HepG2 (cell line): ENCODE results near the gene BUD23.

Experiments used
- CTCF ChIP-seq: sonication (generic); formaldehyde crosslinking; IDR thresholded peaks from 2 replicates; pipeline ENCODE4 v1.5.0; 2020; ENCODE audit warnings: mild to moderate bottlenecking, missing genetic modification reagents, moderate library complexity
- EP300 ChIP-seq, 3 experiments: sonication (generic) in 1 of 3; formaldehyde crosslinking in 1 of 3; IDR thresholded peaks; 2 replicates each; pipeline versions ENCODE4 v1.5.1 to v1.6.1; 2011 to 2020; ENCODE audit warnings: low read depth in 2 of 3, low read length in 2 of 3, borderline replicate concordance in 1 of 3, improper control_type of control experiment in 1 of 3, mild to moderate bottlenecking in 1 of 3, missing genetic modification reagents in 1 of 3, moderate library complexity in 1 of 3
- HMGXB4 ChIP-seq, 2 experiments: sonication (generic) in 1 of 2; formaldehyde crosslinking in 1 of 2; IDR thresholded peaks; 2 replicates each; pipeline versions ENCODE4 v1.4.0 to v1.6.1; 2018 to 2020; ENCODE audit warnings: missing genetic modification reagents in 2 of 2, borderline replicate concordance in 1 of 2, low read depth in 1 of 2, mild to moderate bottlenecking in 1 of 2, missing biosample characterization in 1 of 2
- HNRNPUL1 ChIP-seq: fragments of 200-400 bp; formaldehyde crosslinking; IDR thresholded peaks from 2 replicates; pipeline ENCODE4 v1.6.1; 2017; ENCODE audit warnings: low read depth, mild to moderate bottlenecking, low read length, moderate library complexity
- JUNB ChIP-seq: sonication (generic); formaldehyde crosslinking; IDR thresholded peaks from 2 replicates; pipeline ENCODE4 v1.8.0; 2022; ENCODE audit warnings: missing genetic modification reagents, mild to moderate bottlenecking, borderline replicate concordance
- NCOA5 ChIP-seq: sonication (generic); formaldehyde crosslinking; IDR thresholded peaks from 2 replicates; pipeline ENCODE4 v1.4.0; 2020; ENCODE audit warnings: missing genetic modification reagents
- NR2C2 ChIP-seq: sonication (generic); formaldehyde crosslinking; IDR thresholded peaks from 2 replicates; pipeline ENCODE4 v1.4.0; 2020; ENCODE audit warnings: missing genetic modification reagents, mild to moderate bottlenecking, moderate library complexity, borderline replicate concordance
- RAD21 ChIP-seq: fragments of 450-650 bp; formaldehyde crosslinking; IDR thresholded peaks from 2 replicates; pipeline ENCODE4 v1.5.0; 2020; ENCODE audit warnings: mild to moderate bottlenecking
- RFX1 ChIP-seq: fragments of 450-650 bp; IDR thresholded peaks from 2 replicates; pipeline ENCODE4 v1.6.1; 2017
- ZNF180 ChIP-seq: sonication (generic); formaldehyde crosslinking; IDR thresholded peaks from 2 replicates; pipeline ENCODE4 v1.4.0; 2020; ENCODE audit warnings: low read depth, missing genetic modification reagents, borderline replicate concordance

- TF ChIP-seq NCOA5 (CRISPR knock-in tag) (no peak), ZNF180 (CRISPR knock-in tag) (no peak), CTCF (CRISPR knock-in tag) (no peak), HNRNPUL1 (no peak), NR2C2 (CRISPR knock-in tag) (no peak), HMGXB4 (CRISPR knock-in tag; IDR thresholded peaks at IDR 0.05; ENCODE audit: borderline replicate concordance in 1 of 2, low read depth in 1 of 2) (no peak), RFX1 (no peak), JUNB (no peak), RAD21 (CRISPR knock-in tag) (no peak), EP300 (IDR thresholded peaks at IDR 0.05; ENCODE audit: low read depth in 2 of 2, low read length in 2 of 2) (no peak), EP300 (CRISPR knock-in tag; IDR thresholded peaks at IDR 0.05; ENCODE audit: borderline replicate concordance) (no peak)
Measured at GRCh38 chr7:73717991-73718405, 34.6 kb downstream of the BUD23 start.
